Stimulated activated memory B cell treated with anti-CD40 and anti-IgM and Interleukin-4, amounts not matched to agents 10 μg/mL and 1 μg/mL and 100 μg/mL, for 72 hours (primary cell): Measurements from ENCODE around the gene GCK.
A peak's percentile ranks its signal among the peaks of the same experiment; 100 is the strongest.

Experiments
- ATAC-seq: fragments of 150-1000 bp; cut with Tn5 transposase; 2 replicates; pipeline ENCODE4 v1.10.0; 2021
- H3K27ac Mint-ChIP-seq: one replicate; pipeline ENCODE4 v1.8.0; 2022; ENCODE audit warnings: mild to moderate bottlenecking, mixed read lengths
- H3K27me3 Mint-ChIP-seq: one replicate; pipeline ENCODE4 v1.8.0; 2022; ENCODE audit warnings: mixed read lengths
- H3K36me3 Mint-ChIP-seq: one replicate; pipeline ENCODE4 v1.8.0; 2022; ENCODE audit warnings: mixed read lengths
- H3K4me1 Mint-ChIP-seq: one replicate; pipeline ENCODE4 v1.8.0; 2022; ENCODE audit warnings: mixed read lengths
- H3K4me3 Mint-ChIP-seq: one replicate; pipeline ENCODE4 v1.8.0; 2022; ENCODE audit warnings: mild to moderate bottlenecking, moderate library complexity, mixed read lengths
- H3K9me3 Mint-ChIP-seq: one replicate; pipeline ENCODE4 v1.8.0; 2022; ENCODE audit warnings: mixed read lengths

The GCK gene

DNA sequence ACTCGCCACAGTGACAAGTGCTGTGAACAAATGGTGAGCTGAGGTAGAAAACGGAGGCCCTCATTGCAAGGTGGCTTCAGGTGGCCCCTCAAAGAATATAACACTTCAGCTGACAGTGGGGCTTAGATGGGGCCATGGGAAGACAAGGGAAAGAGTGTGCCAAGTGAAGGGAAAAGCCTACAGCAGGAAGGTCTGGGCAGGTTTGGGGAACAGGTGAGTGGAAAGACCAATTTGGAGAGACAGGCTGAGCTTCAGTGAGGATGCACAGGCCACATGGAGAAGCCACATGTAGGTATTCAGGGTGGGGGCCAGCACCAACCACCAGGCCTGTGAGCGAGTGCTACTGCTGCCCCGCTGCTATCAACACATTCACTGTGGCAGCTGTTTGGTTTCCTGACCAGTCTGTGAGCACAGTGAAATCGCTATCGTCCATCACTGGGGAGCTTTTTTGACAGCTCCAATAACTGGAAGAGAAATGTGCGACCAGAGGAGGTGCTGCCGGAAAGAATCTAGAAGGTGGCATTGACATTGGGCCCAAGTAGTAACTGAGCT lies 69.3 kb downstream of the GCK start:
- Mint-ChIP-seq H3K27ac (no peak overlapping the region), H3K4me1 (peaks cover 41% of the 10 kb centered on the region), H3K9me3 (no peaks in the 10 kb centered on the region), H3K4me3 (no peak overlapping the region), H3K36me3 (peaks cover 51% of the 10 kb centered on the region), H3K27me3 (no peaks in the 10 kb centered on the region)
- ATAC-seq = no peak

DNA sequence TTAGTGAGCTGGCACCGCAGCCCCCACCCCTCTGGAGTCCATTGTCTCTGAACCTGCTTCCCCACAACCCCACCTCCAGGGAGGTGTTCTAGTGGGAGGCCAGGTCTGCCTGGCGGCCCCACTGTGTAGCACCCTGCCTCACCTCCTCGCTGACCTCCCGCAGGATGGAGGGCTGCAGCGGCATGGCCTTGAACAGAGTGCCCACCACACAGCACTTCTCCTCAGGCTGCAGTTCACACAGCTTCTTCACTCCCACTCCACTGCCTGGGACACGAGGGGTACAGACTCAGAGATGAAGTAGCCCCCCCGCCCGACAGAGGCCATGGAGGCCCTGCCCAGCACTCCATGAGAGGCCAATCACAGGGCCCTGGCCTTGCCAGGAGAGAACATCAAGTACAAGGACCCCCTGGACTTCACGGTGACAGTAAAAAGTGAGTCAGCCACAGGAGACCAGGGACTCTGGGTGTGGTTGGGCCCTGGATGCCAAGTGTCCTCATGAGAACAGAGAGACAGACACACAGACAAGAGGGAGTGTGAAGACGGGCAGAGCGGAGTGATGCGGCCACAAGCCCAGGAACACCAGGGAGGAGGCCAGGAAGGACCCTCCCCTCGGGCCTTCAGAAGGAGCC lies 71.3 kb downstream of the GCK start:
- peak; percentile 29 for ATAC-seq
- no peaks in the 10 kb centered on the region for H3K9me3 Mint-ChIP-seq
- peaks cover 71% of the 10 kb centered on the region for H3K36me3 Mint-ChIP-seq
- no peak overlapping the region for H3K4me3 Mint-ChIP-seq
- H3K27me3 Mint-ChIP-seq = no peaks in the 10 kb centered on the region
- peaks cover 33% of the 10 kb centered on the region for H3K4me1 Mint-ChIP-seq
- no peak overlapping the region for H3K27ac Mint-ChIP-seq

DNA sequence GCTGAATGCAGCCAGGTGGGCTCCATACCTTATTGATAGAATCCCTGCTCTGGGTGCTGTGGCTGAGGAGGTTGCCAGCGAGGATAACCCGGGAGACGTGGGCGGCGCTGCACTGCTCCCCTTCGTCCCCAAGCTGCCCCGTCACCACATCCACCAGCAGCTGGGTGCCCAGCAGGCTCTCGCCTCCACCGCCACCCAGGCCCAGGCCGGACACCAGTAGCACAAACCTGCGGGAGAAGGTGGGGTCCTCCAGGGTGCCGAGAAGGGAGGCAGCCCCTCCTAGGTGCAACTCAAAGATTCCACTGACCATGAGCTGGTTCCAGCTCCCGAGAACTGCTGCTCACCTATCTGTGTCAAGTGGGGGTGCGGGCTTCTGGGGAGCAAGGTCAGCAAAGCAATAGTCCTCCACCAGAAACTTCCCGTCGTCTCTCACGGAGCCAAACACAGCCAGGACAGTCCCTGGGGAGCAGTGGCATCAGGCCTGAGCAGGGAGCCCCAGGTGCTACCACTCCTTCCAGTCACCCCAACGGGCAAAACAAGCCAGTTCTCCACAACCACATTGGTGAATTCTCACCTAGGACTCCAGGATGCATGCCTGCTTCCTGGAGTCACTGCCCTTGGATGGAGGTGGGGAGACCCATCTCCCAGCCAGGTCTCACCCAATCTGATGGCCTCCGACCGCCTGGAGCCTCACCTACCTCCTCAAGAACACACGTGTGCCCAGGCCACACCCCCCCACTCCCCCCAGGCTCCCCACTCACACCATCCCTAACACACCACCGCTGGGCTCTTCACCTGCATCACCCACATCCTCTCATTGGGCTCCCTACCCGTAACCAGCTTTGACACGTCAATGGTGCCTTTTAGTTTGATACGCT lies 72.2 kb downstream of the GCK start:
- H3K9me3 Mint-ChIP-seq = no peaks in the 10 kb centered on the region
- peaks cover 24% of the 10 kb centered on the region for H3K4me1 Mint-ChIP-seq
- ATAC-seq = no peak
- no peaks in the 10 kb centered on the region for H3K27me3 Mint-ChIP-seq
- no peak overlapping the region for H3K27ac Mint-ChIP-seq
- peaks cover 80% of the 10 kb centered on the region for H3K36me3 Mint-ChIP-seq
- H3K4me3 Mint-ChIP-seq = no peak overlapping the region

DNA sequence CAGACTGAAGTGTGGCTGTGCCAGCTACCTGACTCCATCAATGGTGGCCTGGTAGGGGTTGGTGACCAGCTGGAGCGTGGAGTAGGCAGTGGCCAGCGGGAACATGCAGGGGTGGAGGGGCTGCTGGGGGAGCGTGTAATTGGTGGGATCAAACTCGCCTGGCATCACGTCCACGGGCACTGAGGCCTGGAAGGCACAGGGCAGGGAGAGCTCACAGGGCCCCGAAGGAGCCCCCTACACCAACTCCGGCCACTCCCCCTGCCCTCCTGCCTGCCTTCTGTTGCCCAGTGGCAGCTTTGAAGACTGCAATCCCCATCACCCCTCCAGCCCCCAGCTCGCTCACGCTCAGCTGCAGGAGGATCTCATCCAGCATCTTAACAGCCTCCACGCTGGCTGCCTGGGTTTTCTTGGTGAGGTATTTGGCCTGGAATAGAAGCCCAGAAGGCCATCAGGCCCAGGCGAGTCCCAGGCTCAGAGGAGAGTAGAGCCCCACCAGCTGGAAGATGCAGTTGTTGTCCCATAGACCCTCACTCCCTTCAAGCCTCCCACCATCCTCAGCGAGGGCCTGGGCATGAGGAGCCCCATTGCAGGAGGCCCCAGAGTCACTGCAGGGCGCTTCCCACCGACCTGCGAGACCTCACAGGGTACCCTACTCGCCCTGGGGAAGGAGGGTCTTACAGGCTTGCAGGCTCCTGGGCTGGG lies 73.0 kb downstream of the GCK start:
- H3K36me3 Mint-ChIP-seq = peaks cover 80% of the 10 kb centered on the region
- H3K27ac Mint-ChIP-seq = no peak overlapping the region
- H3K27me3 Mint-ChIP-seq = no peaks in the 10 kb centered on the region
- H3K4me1 Mint-ChIP-seq = peaks cover 21% of the 10 kb centered on the region
- H3K9me3 Mint-ChIP-seq = no peaks in the 10 kb centered on the region
- ATAC-seq = no peak
- no peak overlapping the region for H3K4me3 Mint-ChIP-seq

DNA sequence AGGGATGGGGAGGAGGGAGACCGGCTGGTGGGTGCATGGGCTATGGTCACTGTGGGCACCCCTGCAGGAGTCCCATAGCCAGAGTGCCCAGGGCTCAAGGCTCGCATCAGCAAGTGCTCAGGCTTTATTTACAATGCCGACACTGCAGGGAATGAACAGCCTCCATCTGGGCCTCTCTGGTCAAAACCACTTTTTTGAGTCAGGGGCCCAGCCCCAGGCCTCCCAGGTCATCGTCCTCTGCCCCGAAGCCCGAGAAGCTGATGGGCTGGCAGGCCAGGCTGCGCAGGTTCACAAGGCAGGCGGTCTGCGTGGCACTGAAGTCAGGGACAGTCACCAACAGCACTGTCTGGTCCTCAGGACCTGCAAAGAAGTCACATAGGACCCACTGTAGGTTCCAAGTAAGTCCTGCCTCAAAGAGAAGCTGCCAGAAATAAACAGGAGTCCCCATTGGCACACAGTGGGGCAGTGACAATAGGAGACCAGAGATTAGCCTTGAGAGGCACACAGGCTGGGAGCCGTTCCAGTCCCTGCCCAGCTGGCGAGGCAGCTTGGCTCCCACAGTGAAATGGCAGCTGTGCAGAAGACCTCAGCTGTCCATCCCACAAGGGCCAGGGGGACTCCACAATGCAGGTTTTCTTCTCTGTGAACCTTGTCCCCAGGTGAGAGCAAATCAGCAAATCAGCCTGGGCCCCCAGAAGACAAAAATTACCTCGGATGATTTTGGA lies 74.5 kb downstream of the GCK start:
- Mint-ChIP-seq H3K4me3 (no peak overlapping the region), H3K27me3 (no peaks in the 10 kb centered on the region), H3K27ac (no peak overlapping the region), H3K9me3 (no peaks in the 10 kb centered on the region), H3K36me3 (peaks cover 66% of the 10 kb centered on the region), H3K4me1 (peaks cover 16% of the 10 kb centered on the region)
- ATAC-seq = no peak

DNA sequence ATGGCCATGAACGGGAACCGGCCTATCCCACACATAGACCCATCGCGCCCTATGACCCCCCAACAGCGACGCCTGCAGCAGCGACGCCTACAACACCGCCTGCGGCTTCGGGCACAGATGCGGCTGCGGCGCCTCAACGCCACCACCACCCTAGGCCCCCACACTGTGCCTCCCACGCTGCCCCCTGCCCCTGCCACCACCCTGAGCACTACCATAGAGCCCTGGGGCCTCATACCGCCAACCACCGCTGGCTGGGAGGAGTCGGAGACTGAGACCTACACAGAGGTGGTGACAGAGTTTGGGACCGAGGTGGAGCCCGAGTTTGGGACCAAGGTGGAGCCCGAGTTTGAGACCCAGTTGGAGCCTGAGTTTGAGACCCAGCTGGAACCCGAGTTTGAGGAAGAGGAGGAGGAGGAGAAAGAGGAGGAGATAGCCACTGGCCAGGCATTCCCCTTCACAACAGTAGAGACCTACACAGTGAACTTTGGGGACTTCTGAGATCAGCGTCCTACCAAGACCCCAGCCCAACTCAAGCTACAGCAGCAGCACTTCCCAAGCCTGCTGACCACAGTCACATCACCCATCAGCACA lies 75.4 kb downstream of the GCK start:
- Mint-ChIP-seq H3K4me1 (peaks cover 9% of the 10 kb centered on the region), H3K36me3 (peaks cover 59% of the 10 kb centered on the region), H3K9me3 (no peaks in the 10 kb centered on the region), H3K27ac (no peak overlapping the region), H3K27me3 (peaks cover 2% of the 10 kb centered on the region), H3K4me3 (no peak overlapping the region)
- ATAC-seq = no peak

DNA sequence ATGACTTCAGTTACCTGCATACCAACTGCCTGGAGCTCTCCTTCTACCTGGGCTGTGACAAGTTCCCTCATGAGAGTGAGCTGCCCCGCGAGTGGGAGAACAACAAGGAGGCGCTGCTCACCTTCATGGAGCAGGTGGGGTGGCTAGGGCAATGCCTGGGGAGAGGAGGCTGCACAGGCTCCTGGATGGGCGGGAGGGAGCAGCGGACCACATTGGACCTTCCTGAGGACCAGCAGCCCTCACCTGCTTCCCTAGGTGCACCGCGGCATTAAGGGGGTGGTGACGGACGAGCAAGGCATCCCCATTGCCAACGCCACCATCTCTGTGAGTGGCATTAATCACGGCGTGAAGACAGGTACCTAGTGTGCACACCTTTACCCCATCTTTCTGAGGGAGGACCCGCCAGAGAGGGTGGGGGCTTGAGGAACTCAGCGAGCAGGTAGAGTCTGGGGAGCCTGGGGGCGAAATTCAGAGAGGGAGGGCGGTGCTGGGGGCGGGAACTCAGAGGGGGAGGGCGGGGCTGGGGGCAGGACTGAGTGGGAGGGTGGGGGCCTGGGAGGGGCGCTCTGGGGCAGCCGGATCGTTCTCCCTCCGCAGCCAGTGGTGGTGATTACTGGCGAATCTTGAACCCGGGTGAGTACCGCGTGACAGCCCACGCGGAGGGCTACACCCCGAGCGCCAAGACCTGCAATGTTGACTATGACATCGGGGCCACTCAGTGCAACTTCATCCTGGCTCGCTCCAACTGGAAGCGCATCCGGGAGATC lies 76.1 kb downstream of the GCK start:
- ATAC-seq = peak; percentile 5

DNA sequence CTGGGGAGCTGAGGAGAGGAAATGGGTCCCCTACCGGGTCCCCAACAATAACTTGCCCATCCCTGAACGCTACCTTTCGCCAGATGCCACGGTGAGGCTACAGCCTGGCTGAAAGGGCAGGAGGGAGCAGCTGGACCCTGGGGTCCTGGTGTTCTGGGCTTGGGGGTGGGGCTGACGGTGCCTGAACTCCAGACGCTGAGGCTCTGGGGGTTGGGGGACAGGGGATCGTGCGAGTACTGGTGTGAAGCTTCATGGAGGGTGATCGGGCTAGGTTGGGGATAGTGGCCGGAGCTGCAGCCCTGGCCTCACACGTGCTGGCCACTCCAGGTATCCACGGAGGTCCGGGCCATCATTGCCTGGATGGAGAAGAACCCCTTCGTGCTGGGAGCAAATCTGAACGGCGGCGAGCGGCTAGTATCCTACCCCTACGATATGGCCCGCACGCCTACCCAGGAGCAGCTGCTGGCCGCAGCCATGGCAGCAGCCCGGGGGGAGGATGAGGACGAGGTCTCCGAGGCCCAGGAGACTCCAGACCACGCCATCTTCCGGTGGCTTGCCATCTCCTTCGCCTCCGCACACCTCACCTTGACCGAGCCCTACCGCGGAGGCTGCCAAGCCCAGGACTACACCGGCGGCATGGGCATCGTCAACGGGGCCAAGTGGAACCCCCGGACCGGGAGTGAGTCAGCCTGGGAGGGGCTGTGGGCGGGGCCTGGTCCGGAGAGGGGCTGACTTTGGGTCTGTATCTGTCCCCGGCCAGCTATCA lies 76.8 kb downstream of the GCK start:
- Mint-ChIP-seq H3K36me3 (peaks cover 45% of the 10 kb centered on the region), H3K4me3 (no peak overlapping the region), H3K27ac (no peak overlapping the region), H3K4me1 (no peaks in the 10 kb centered on the region), H3K27me3 (peaks cover 10% of the 10 kb centered on the region), H3K9me3 (no peaks in the 10 kb centered on the region)
- ATAC-seq = no peak

More for the DNA sequence above, 76.1 kb downstream of the GCK start:
- Mint-ChIP-seq H3K9me3 (no peaks in the 10 kb centered on the region), H3K27me3 (peaks cover 8% of the 10 kb centered on the region), H3K4me1 (peaks cover 6% of the 10 kb centered on the region), H3K36me3 (peaks cover 52% of the 10 kb centered on the region), H3K27ac (no peak overlapping the region), H3K4me3 (no peak overlapping the region)

DNA sequence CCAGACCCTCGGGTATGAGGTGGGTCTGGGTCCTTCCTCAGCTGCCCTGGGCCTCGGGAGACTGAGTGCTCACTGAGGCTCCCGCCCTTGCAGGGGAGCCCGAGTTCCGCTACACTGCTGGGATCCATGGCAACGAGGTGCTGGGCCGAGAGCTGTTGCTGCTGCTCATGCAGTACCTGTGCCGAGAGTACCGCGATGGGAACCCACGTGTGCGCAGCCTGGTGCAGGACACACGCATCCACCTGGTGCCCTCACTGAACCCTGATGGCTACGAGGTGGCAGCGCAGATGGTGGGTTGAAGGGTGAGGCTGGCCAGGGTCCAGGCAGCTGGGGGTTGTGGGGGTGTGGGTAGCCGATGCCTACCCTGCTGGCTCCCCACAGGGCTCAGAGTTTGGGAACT lies 77.5 kb downstream of the GCK start:
- peaks cover 10% of the 10 kb centered on the region for H3K27me3 Mint-ChIP-seq
- H3K27ac Mint-ChIP-seq = no peak overlapping the region
- ATAC-seq = no peak
- no peak overlapping the region for H3K4me3 Mint-ChIP-seq
- no peaks in the 10 kb centered on the region for H3K4me1 Mint-ChIP-seq
- peaks cover 38% of the 10 kb centered on the region for H3K36me3 Mint-ChIP-seq
- no peaks in the 10 kb centered on the region for H3K9me3 Mint-ChIP-seq

DNA sequence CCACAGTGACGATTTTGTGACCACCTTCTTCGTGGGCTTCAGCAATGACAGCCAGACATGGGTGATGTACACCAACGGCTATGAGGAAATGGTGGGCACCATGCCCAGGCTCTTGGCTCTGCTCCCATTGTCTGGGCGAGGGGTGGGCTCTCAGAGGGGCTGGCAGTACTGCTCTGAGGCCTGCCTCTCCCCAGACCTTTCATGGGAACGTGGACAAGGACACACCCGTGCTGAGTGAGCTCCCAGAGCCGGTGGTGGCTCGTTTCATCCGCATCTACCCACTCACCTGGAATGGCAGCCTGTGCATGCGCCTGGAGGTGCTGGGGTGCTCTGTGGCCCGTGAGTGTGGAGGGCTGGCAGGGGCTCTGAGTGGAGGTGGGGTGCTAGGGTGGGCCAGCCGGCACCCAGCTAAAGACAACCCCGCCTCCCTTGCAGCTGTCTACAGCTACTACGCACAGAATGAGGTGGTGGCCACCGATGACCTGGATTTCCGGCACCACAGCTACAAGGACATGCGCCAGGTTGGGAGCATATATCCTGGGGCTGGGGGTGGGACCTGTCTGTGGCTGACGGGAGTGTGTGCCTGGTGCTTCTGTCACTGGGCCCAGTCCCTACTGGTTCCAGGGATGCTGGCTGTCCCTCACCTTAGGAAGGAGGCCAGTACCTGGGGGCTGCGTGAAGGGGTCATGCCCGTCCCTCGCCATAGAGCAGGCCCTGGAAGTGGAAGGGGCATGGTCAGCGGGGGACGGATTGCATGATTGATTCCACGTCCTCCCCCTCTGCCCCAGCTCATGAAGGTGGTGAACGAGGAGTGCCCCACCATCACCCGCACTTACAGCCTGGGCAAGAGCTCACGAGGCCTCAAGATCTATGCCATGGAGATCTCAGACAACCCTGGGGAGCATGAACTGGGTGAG lies 78.3 kb downstream of the GCK start:
- Mint-ChIP-seq H3K9me3 (no peaks in the 10 kb centered on the region), H3K36me3 (peaks cover 32% of the 10 kb centered on the region), H3K4me3 (no peak overlapping the region), H3K4me1 (peaks cover 3% of the 10 kb centered on the region), H3K27me3 (peaks cover 15% of the 10 kb centered on the region), H3K27ac (no peak overlapping the region)
- ATAC-seq = no peak

DNA sequence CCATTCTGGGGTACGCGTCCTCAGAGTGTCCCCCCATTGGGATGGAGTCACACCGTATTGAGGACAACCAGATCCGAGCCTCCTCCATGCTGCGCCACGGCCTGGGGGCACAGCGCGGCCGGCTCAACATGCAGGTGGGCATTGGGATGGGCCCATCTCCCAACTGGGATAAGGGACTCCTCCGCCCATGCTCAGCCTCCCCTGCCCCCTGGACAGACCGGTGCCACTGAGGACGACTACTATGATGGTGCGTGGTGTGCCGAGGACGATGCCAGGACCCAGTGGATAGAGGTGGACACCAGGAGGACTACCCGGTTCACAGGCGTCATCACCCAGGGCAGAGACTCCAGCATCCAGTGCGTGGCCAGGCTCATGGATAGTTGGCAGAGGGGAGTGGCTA lies 79.2 kb downstream of the GCK start:
- peaks cover 30% of the 10 kb centered on the region for H3K36me3 Mint-ChIP-seq
- H3K9me3 Mint-ChIP-seq = no peaks in the 10 kb centered on the region
- ATAC-seq = no peak
- H3K4me3 Mint-ChIP-seq = no peak overlapping the region
- H3K27ac Mint-ChIP-seq = no peak overlapping the region
- peaks cover 25% of the 10 kb centered on the region for H3K27me3 Mint-ChIP-seq
- H3K4me1 Mint-ChIP-seq = peaks cover 13% of the 10 kb centered on the region

DNA sequence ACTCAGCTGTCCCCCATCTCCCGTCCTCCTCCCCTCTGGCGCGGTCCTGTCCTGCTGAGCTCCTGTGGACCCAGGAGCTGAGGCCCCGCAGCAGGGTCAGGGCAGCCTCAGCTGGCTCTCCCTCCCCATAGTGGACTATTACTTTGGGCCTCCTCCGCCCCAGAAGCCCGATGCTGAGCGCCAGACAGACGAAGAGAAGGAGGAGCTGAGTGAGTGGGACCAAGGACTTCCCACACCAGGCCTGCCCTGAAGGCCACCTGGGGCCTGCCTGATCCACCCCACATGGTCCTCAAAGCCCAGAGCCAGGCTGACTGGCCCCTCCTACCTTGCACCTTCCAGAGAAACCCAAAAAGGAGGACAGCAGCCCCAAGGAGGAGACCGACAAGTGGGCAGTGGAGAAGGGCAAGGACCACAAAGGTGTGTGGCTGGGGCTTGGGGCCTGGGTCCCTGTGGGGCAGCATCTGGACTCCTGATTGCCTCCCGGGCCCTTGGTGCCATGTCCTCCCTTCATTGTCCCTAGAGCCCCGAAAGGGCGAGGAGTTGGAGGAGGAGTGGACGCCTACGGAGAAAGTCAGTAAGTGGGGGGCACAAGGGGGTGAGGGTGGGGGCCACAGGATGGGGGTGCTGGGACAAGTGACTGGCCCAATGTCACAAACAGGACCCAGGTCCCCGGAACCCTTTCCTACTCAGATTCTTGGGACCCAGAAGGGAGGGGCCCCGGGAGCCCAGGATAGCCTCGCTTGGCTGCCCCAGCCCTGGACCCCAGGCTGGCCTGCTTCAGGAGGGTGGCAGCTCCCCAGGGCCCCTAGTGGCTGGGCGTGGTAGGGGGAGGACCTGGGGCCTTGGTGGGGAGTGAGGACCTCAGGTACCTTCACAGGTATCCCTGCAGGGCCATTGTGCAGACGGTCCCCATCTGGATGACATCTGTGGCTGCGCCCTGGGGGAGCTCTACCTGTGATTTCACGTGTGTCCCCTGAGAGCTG lies 80.2 kb downstream of the GCK start:
- H3K4me3 Mint-ChIP-seq = no peak overlapping the region
- peaks cover 16% of the 10 kb centered on the region for H3K4me1 Mint-ChIP-seq
- H3K27me3 Mint-ChIP-seq = peaks cover 28% of the 10 kb centered on the region
- H3K9me3 Mint-ChIP-seq = no peaks in the 10 kb centered on the region
- no peak overlapping the region for H3K27ac Mint-ChIP-seq
- no peak for ATAC-seq
- peaks cover 21% of the 10 kb centered on the region for H3K36me3 Mint-ChIP-seq
